A673 (cell line): ENCODE results near the gene STK38L.

ENCODE experiments used
- EZH2 ChIP-seq: fragments of 200-600 bp; sonication (generic); IDR thresholded peaks from 2 replicates; pipeline ENCODE4 v1.6.1; 2017; ENCODE audit warnings: borderline replicate concordance, low read depth, mild to moderate bottlenecking, mixed read lengths, antibody characterized with exemption, low read length; ENCODE audit not compliant: poor library complexity, severe bottlenecking
- TF ChIP-seq, protein P1 (sequence below): fragments of 300-800, 200-600 bp; sonication (generic); conservative IDR thresholded peaks from 2 replicates; pipeline ENCODE4 v1.5.1; 2017; ENCODE audit warnings: low read depth, mild to moderate bottlenecking, antibody characterized with exemption, low read length, moderate library complexity, mixed read lengths

DNA sequence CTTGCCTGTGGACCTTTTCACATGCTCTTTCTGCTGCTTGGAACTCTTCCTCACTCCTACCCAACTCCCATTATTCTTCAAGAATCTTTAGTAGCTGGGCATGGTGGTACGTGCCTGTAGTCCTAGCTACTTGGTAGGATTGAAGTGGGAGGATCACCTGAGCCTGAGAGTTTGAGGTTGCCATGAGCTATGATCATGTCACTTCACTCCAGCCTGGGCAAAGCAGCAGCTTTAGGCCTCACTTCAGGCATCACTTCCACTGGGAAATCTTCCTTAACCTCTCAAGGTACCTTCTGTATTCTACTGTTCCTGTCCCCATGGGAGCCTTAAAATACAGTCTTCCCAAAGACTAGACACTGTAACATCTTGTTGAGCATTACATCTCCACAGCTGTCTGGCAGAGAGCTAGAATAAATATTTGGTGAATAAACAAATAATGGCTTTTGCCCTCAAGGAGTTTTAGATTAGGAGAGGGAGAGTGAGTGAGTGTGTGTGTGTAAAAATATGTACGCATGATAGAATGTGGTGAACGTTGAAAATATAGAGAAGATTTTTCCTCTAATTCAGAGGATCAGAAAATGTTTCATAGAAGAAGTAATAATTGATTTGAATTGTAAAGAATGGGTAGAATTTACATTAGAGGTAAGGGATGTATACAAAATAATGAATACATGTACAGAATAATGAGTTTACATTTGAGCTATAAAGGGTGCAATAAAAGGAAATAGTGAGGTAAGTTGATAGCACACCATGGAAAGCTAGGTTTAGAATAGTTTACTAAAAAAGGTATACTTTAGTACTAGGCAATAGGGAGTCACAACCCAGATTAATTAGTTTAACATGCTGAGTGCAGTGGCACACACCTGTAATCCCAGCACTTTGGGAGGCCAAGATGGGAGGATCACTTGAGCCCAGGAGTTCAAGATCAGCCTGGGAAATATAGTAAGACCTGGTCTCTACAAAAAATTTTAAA is 59.3 kb downstream of the STK38L start:
- TF ChIP-seq, protein P1, sequence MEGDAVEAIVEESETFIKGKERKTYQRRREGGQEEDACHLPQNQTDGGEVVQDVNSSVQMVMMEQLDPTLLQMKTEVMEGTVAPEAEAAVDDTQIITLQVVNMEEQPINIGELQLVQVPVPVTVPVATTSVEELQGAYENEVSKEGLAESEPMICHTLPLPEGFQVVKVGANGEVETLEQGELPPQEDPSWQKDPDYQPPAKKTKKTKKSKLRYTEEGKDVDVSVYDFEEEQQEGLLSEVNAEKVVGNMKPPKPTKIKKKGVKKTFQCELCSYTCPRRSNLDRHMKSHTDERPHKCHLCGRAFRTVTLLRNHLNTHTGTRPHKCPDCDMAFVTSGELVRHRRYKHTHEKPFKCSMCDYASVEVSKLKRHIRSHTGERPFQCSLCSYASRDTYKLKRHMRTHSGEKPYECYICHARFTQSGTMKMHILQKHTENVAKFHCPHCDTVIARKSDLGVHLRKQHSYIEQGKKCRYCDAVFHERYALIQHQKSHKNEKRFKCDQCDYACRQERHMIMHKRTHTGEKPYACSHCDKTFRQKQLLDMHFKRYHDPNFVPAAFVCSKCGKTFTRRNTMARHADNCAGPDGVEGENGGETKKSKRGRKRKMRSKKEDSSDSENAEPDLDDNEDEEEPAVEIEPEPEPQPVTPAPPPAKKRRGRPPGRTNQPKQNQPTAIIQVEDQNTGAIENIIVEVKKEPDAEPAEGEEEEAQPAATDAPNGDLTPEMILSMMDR: no peak
- TF ChIP-seq EZH2: no peak
